Panc1 (cell line): Measurements from ENCODE around the gene THUMPD3. TPM values are rescaled to one million over a fixed set of nuclear protein-coding genes. Genes with fewer than 3 reads are reported as not detected.

Experiments used
- ATAC-seq: fragments of 200-7000 bp; cut with Tn5 transposase; 2 replicates; pipeline ENCODE4 v1.9.1; 2020; ENCODE audit warnings: mild to moderate bottlenecking, moderate library complexity
- BruUV-seq: library from RNA; stranded (reverse); fragments of 400-500 nt; replicated peaks from 2 replicates; lab custom pipeline; 2021; lab: Mats Ljungman, UMichigan
- CTCF ChIA-PET: fragments of 300-600 bp; sonication (Branson Sonifier 250); formaldehyde crosslinking; loops from one replicate; lab custom pipeline; 2022; ENCODE audit warnings: antibody characterized with exemption; lab: Charles Lee
- POLR2A ChIA-PET: fragments of 300-600 bp; sonication (Branson Sonifier 250); formaldehyde crosslinking; loops from one replicate; lab custom pipeline; 2022; ENCODE audit warnings: antibody characterized with exemption; lab: Charles Lee
- DNase-seq: peaks from one replicate; pipeline ENCODE4 v3.0.0-alpha.2; 2010; ENCODE audit warnings: low read depth, low spot score
- H3K27ac ChIP-seq: 2 replicates; pipeline ENCODE4 v1.5.1; 2011; ENCODE audit warnings: mild to moderate bottlenecking, low read length, inconsistent platforms
- H3K27me3 ChIP-seq: fragments of 200-500 bp; sonication (Bioruptor generic); 2 replicates; pipeline ENCODE4 v1.6.0; 2014; ENCODE audit warnings: low read length, inconsistent platforms; ENCODE audit not compliant: control insufficient read depth, insufficient read depth
- H3K36me3 ChIP-seq: fragments of 200-500 bp; sonication (Bioruptor generic); 2 replicates; pipeline ENCODE4 v1.5.1; 2014; ENCODE audit warnings: inconsistent platforms, mild to moderate bottlenecking, low read length, moderate library complexity; ENCODE audit not compliant: control insufficient read depth, insufficient read depth
- H3K4me1 ChIP-seq: 2 replicates; pipeline ENCODE4 v1.5.1; 2011; ENCODE audit warnings: inconsistent platforms, mild to moderate bottlenecking, low read length, moderate library complexity; ENCODE audit not compliant: control insufficient read depth, insufficient read depth
- H3K4me3 ChIP-seq, 2 experiments: 2 replicates each; pipeline ENCODE4 v1.5.1; 2011 to 2012; ENCODE audit warnings: low read depth in 2 of 2, low read length in 2 of 2, mild to moderate bottlenecking in 2 of 2, inconsistent platforms in 1 of 2, moderate library complexity in 1 of 2
- H3K9me3 ChIP-seq: fragments of 200-500 bp; sonication (Bioruptor generic); 2 replicates; pipeline ENCODE4 v1.5.1; 2014; ENCODE audit warnings: low read depth, mild to moderate bottlenecking, inconsistent platforms, low read length, moderate library complexity; ENCODE audit not compliant: control insufficient read depth, insufficient read depth
- POLR2AphosphoS5 ChIP-seq: IDR thresholded peaks from 2 replicates; pipeline ENCODE4 v1.6.1; 2012; ENCODE audit warnings: mild to moderate bottlenecking, low read depth, low read length, moderate library complexity
- REST ChIP-seq, 2 experiments: IDR thresholded peaks; 2 replicates each; pipeline ENCODE4 v1.6.1; 2011 to 2012; ENCODE audit warnings: low read depth in 2 of 2, control low read depth in 1 of 2, low read length in 1 of 2, mild to moderate bottlenecking in 1 of 2, moderate library complexity in 1 of 2; ENCODE audit not compliant: insufficient read depth in 1 of 2
- SIN3A ChIP-seq: IDR thresholded peaks from 2 replicates; pipeline ENCODE4 v1.6.1; 2012; ENCODE audit warnings: low read depth, mild to moderate bottlenecking, low read length, moderate library complexity, borderline replicate concordance; ENCODE audit not compliant: insufficient read depth
- TCF7L2 ChIP-seq: IDR thresholded peaks from 2 replicates; pipeline ENCODE4 v1.6.1; 2011; ENCODE audit warnings: mild to moderate bottlenecking, low read depth, low read length, inconsistent platforms
- in situ Hi-C: cut with HindIII; loops from 2 replicates; pipeline ENCODE4 v1.10.0; 2016; ENCODE audit warnings: low sequenced_read_pairs, low pct_unique_long_range_greater_than_20kb
- intact Hi-C: fragments of 100-400 bp; cut with micrococcal nuclease; formaldehyde crosslinking; loops from one replicate; pipeline ENCODE4 v1.10.0; 2022; ENCODE audit not compliant: unreplicated experiment
- total RNA-seq: library from RNA; stranded (reverse); gene quantifications from one replicate; pipeline ENCODE4 v1.2.1, GENCODE V29; 2021; ENCODE audit not compliant: unreplicated experiment
- TF ChIP-seq, protein P1 (sequence below): fragments of 450-650 bp; IDR thresholded peaks from 2 replicates; pipeline ENCODE4 v1.5.1; 2017; ENCODE audit warnings: mild to moderate bottlenecking

THUMPD3 gene
- total RNA-seq, 1 experiment from 2014 or later, result 43.5 TPM

- Histone ChIP-seq H3K4me1 (peaks cover 8% of the 10 kb centered on the region), H3K27me3 (no peaks in the 10 kb centered on the region), H3K36me3 (no peaks in the 10 kb centered on the region), H3K27ac (no peak overlapping the region), H3K9me3 (no peaks in the 10 kb centered on the region), H3K4me3 (no peak overlapping the region)
- in situ Hi-C loops, result no loop called here
- ChIA-PET POLR2A (no interaction called here), CTCF (no interaction called here)
- ATAC-seq, result no peak
- DNase-seq, result no peak
- TF ChIP-seq SIN3A (no peak), POLR2AphosphoS5 (no peak), TCF7L2 (no peak), REST (IDR thresholded peaks at IDR 0.05; ENCODE audit: insufficient read depth in 1 of 2, low read depth in 2 of 2, low read length in 1 of 2) (no peak)
- TF ChIP-seq, protein P1, sequence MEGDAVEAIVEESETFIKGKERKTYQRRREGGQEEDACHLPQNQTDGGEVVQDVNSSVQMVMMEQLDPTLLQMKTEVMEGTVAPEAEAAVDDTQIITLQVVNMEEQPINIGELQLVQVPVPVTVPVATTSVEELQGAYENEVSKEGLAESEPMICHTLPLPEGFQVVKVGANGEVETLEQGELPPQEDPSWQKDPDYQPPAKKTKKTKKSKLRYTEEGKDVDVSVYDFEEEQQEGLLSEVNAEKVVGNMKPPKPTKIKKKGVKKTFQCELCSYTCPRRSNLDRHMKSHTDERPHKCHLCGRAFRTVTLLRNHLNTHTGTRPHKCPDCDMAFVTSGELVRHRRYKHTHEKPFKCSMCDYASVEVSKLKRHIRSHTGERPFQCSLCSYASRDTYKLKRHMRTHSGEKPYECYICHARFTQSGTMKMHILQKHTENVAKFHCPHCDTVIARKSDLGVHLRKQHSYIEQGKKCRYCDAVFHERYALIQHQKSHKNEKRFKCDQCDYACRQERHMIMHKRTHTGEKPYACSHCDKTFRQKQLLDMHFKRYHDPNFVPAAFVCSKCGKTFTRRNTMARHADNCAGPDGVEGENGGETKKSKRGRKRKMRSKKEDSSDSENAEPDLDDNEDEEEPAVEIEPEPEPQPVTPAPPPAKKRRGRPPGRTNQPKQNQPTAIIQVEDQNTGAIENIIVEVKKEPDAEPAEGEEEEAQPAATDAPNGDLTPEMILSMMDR, result no peak
- no TSS peak for BruUV-seq
- intact Hi-C loops, result no loop called here
Observed at GRCh38 chr3:9412293-9412692, 49.4 kb downstream of the THUMPD3 start.

DNA sequence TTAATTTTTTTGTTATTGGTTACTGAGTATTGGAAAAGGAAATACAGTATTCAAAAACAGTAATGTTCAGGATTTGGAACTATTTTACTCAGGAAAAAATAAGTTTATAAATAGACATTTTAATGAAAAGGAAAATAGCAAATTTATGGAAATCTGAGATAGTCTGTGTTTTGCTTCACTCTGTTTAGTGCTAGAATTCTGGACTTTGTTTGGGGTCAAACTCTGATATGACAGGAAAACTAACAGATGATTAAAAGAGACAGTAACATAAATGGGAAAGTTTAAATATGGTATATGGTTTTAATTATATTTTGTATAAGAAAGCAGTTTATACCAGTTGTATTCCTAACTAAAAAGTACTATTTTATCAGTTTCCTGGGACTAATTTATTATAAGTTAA, 52.0 kb downstream of the THUMPD3 start:
- no peak for DNase-seq
- Histone ChIP-seq H3K4me1 (peaks cover 11% of the 10 kb centered on the region), H3K9me3 (no peaks in the 10 kb centered on the region), H3K36me3 (no peaks in the 10 kb centered on the region), H3K27ac (no peak overlapping the region), H3K27me3 (no peaks in the 10 kb centered on the region), H3K4me3 (no peak overlapping the region)
- intact Hi-C loops (no loop called here), in situ Hi-C loops (no loop called here)
- TF ChIP-seq REST (IDR thresholded peaks at IDR 0.05; ENCODE audit: insufficient read depth in 1 of 2, low read depth in 2 of 2, low read length in 1 of 2), result no peak
- TF ChIP-seq POLR2AphosphoS5, result no peak
- no peak for TF ChIP-seq TCF7L2
- TF ChIP-seq, protein P1, result no peak
- TF ChIP-seq SIN3A, result no peak
- POLR2A ChIA-PET, result no interaction called here
- CTCF ChIA-PET, result no interaction called here
- no peak for ATAC-seq
- BruUV-seq, result no TSS peak
